Hippocampal formation (tissue), 2 donors: Measurements from ENCODE around the gene INF2.

ENCODE experiments used
- DNase-seq, 2 donors: peaks; one replicate each; lab custom pipeline; 2025; lab: John Stamatoyannopoulos, UW

Gene INF2

DNA sequence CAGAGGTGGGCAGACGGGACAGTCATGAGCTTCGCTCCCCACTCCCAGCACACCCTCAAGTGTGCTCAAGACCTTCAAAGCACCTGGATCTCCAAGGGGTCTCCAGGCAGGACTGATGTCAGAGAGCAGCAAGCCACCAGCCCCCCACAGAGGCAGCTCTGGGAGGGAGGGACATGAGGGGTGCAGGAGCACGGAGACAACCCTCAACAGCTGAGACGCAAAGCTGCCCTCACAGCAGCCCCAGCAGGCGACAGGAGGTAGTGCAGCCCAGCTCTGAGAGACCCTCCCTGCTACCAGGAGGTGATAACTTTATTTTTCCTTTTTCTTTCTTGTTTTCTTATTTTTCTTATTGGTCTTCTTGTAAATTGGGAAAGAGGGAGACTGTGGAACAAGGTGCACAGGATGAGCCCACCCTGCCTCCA lies 81.4 kb downstream of the INF2 start:
- no peak for DNase-seq

- no peak for DNase-seq
Measured at GRCh38 chr14:104771374-104771773, 82.0 kb downstream of the INF2 start.
